HG02973 (cell line): Measurements from ENCODE around the gene DLX3.

ENCODE experiments used
- ATAC-seq: cut with Tn5 transposase; IDR thresholded peaks from one replicate; pipeline ENCODE4 v1.9.1; 2021; ENCODE audit warnings: moderate library complexity; ENCODE audit not compliant: unreplicated experiment

Gene DLX3

GRCh38 chr17:50024808-50025207 lies 29.8 kb upstream of the DLX3 start:
- ATAC-seq = no peak

GRCh38 chr17:50023520-50023919 lies 28.5 kb upstream of the DLX3 start:
- no peak for ATAC-seq

GRCh38 chr17:50022463-50023130 lies 27.6 kb upstream of the DLX3 start:
- no peak for ATAC-seq

- no peak for ATAC-seq
Observed at GRCh38 chr17:50021681-50022370, 26.8 kb upstream of the DLX3 start.

GRCh38 chr17:50020841-50021599 lies 26.0 kb upstream of the DLX3 start:
- ATAC-seq = no peak

GRCh38 chr17:50018909-50019308 lies 23.9 kb upstream of the DLX3 start:
- ATAC-seq = no peak

- ATAC-seq = no peak
Observed at GRCh38 chr17:50015146-50015545, 20.1 kb upstream of the DLX3 start.

- no peak for ATAC-seq
Observed at GRCh38 chr17:50014471-50015088, 19.6 kb upstream of the DLX3 start.

GRCh38 chr17:50013079-50013478 lies 18.1 kb upstream of the DLX3 start:
- no peak for ATAC-seq

- no peak for ATAC-seq
Observed at GRCh38 chr17:50009282-50009681, 14.3 kb upstream of the DLX3 start.

- no peak for ATAC-seq
Observed at GRCh38 chr17:50003911-50004310, 8.9 kb upstream of the DLX3 start.

- no peak for ATAC-seq
Observed at GRCh38 chr17:49998836-49999511, 4.0 kb upstream of the DLX3 start.

- peak; percentile 68 for ATAC-seq
Observed at GRCh38 chr17:49997773-49998703, 3.0 kb upstream of the DLX3 start.

- ATAC-seq = no peak
Observed at GRCh38 chr17:49997301-49997650, 2.3 kb upstream of the DLX3 start.

GRCh38 chr17:49996495-49997300 lies 1.7 kb upstream of the DLX3 start:
- ATAC-seq = no peak

GRCh38 chr17:49996121-49996494 lies 1.1 kb upstream of the DLX3 start:
- ATAC-seq = no peak

- ATAC-seq = no peak
Observed at GRCh38 chr17:49994085-49995054, 654 bp downstream of the DLX3 start.

GRCh38 chr17:49993423-49994060 lies 1.5 kb downstream of the DLX3 start:
- no peak for ATAC-seq
